RPMI7951 (cell line): Measurements from ENCODE around the gene OR5AN1. TPM values are rescaled to one million over a fixed set of nuclear protein-coding genes. Genes with fewer than 3 reads are reported as not detected.

Experiments used
- total RNA-seq: library from RNA; depleted of rRNA; stranded (reverse); fragments of >200 nt; shearing (Covaris generic); gene quantifications from 2 replicates; pipeline ENCODE4 v1.2.3, GENCODE V29; 2014; rRNA removed

Gene OR5AN1
- total RNA-seq, 1 experiment from 2014 or later, result not detected

Other genes with a start within 250 kb of the OR5AN1 start
- gene FAM111A, start 216.0 kb upstream of the OR5AN1 start, total RNA-seq, result 118 and 127 TPM in 2 replicates
- 0.48 and 0.49 TPM in 2 replicates for gene DTX4, start 186.8 kb upstream of the OR5AN1 start, total RNA-seq
- gene MPEG1, start 146.0 kb upstream of the OR5AN1 start, total RNA-seq, result not detected in 2 replicates
- not detected in 2 replicates for gene OR5A2, start 67.5 kb downstream of the OR5AN1 start, total RNA-seq
- gene OR5A1, start 77.6 kb downstream of the OR5AN1 start, total RNA-seq, result not detected in 2 replicates
- not detected in 2 replicates for gene OR4D6, start 98.1 kb downstream of the OR5AN1 start, total RNA-seq
- not detected in 2 replicates for gene OR4D10, start 114.4 kb downstream of the OR5AN1 start, total RNA-seq
- gene OR4D11, start 144.7 kb downstream of the OR5AN1 start, total RNA-seq, result not detected in 2 replicates
- gene OR4D9, start 152.6 kb downstream of the OR5AN1 start, total RNA-seq, result not detected in 2 replicates